ENCODE results near the gene PROK2. TPM values are rescaled to one million over a fixed set of nuclear protein-coding genes. Genes with fewer than 3 reads are reported as not detected.

Gene PROK2
- total RNA-seq, 1 donor from 2014 or later, result not detected

- peak overlapping the region; percentile 87 for H3K4me3 ChIP-seq (ENCODE audit: low read depth, low read length)
- DNase-seq (ENCODE audit: low read depth), result no peak
- no peak for TF ChIP-seq CTCF (conservative IDR thresholded peaks at IDR 0.05; ENCODE audit: low read depth, low read length)
Observed at GRCh38 chr3:71724171-71724453, 60.8 kb downstream of the PROK2 start.

- no peak for TF ChIP-seq CTCF (conservative IDR thresholded peaks at IDR 0.05; ENCODE audit: low read depth, low read length)
- H3K4me3 ChIP-seq (ENCODE audit: low read depth, low read length), result peak overlapping the region; percentile 87
Observed at GRCh38 chr3:71723452-71724170, 61.3 kb downstream of the PROK2 start.

GRCh38 chr3:71722693-71723092 lies 62.3 kb downstream of the PROK2 start:
- H3K4me3 ChIP-seq (ENCODE audit: low read depth, low read length), result no peak overlapping the region
- TF ChIP-seq CTCF (conservative IDR thresholded peaks at IDR 0.05; ENCODE audit: low read depth, low read length), result no peak
- DNase-seq (ENCODE audit: low read depth), result no peak

More at GRCh38 chr3:71723452-71724170, 61.3 kb downstream of the PROK2 start:
- no peak for DNase-seq (ENCODE audit: low read depth)

Other genes starting within 250 kb of the PROK2 start
- 26.1 and 63.9 TPM in 2 replicates for gene FOXP1, start 201.4 kb downstream of the PROK2 start, total RNA-seq
- gene EIF4E3, start 59.7 kb downstream of the PROK2 start, total RNA-seq, result 2.5 and 2.7 TPM in 2 replicates
- 1.2 and 3.9 TPM in 2 replicates for gene GPR27, start 31.3 kb downstream of the PROK2 start, total RNA-seq